Measurements from ENCODE around the gene ZNF439.
A peak's percentile ranks its signal among the peaks of the same experiment; 100 is the strongest.
"Not testable (repeated sequence)": the region's sequence is repeated elsewhere in the genome, so short reads cannot be mapped to it uniquely, and the experiment has no call there.

ZNF439 gene

DNA sequence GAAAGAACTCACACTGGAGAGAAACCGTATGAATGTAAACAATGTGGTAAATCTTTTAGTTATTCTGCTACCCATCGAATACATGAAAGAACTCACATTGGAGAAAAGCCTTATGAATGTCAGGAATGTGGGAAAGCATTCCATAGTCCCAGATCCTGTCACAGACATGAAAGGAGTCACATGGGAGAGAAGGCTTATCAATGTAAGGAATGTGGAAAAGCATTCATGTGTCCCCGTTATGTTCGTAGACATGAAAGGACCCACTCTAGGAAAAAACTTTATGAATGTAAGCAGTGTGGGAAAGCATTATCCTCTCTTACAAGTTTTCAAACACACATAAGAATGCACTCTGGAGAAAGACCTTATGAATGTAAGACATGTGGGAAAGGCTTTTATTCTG lies 19.2 kb downstream of the ZNF439 start:
- not testable (repeated sequence) for DNase-seq (ENCODE audit: low spot score); FAIRE-seq

DNA sequence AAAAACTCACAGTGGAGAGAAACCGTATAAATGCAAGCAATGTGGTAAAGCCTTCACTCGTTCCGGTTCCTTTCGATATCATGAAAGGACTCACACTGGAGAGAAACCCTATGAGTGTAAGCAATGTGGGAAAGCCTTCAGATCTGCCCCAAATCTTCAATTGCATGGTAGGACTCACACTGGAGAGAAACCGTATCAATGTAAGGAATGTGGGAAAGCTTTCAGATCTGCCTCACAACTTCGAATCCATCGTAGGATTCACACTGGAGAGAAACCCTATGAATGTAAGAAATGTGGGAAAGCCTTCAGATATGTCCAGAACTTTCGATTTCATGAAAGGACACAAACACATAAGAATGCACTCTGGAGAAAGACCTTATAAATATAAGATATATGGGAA lies 19.7 kb downstream of the ZNF439 start:
- FAIRE-seq: no peak

DNA sequence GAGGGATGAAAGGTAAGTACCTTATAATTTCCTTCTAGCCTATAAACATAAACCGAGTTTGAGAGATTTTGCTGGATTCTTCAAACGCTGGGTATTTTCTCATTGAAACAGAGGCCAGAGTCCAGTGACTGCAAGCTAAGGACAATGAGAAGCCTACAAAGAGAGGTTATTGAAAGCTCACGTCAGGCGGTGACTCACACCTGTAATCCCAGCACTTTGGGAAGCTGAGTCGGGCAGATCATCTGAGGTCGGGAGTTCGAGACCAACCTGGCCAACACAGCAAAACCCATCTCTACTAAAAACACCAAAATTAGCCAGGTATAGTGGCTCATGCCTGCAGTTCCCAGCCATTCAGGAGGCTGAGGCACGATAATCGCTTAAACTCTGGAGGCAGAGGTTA lies 24.1 kb downstream of the ZNF439 start:
- no peak for DNase-seq (ENCODE audit: low spot score)
- FAIRE-seq: no peak

More for the DNA sequence above, 19.7 kb downstream of the ZNF439 start:
- DNase-seq (ENCODE audit: low spot score): no peak

DNA sequence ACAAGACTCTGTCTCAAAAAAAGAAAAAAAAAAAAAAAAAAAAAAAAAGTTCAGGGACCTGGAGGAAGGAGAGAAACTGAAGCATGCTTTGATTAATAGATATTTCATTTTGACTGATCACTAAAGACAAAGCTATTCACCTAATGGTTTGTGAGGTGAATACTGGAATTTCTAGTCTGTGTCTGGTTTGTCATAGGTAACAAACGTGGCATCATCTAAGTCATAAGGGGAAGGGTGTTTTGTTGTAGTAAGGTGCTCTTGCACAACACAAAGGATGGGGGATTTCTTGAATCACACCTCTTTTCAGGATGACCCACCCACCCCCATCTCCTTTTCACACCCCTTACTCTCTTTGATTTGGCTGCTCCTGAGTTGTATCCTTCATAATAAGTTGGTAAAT lies 25.2 kb downstream of the ZNF439 start:
- DNase-seq (ENCODE audit: low spot score) (no peak), FAIRE-seq (no peak)

DNA sequence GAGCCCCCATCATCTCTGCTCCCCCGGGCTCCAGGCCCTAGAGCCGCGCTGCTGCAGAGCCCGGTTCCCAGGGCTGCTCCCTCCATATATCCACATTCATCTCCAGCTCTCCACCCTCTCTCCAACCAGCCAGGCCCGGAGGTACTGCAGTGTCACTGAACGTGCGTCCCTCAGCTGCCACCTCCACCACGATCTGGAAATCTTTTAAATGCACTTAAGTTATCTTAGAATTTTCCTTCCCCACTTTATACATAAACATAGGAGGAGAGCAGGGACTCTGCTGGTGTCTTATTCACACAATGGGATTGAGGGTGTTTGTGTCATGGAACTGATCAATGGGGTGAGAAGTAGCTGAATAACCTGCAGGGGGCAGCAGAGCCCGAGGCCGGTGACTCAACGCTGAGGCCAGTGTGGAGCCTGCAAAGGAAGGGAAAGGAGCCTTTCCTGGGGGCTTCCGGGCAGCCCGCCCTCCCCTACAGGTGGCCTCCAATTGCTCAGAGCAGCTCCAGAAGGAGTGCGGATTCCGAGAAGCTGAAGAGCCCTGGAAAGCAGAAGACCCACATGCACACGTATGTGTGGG lies 31.3 kb downstream of the ZNF439 start:
- FAIRE-seq; DNase-seq (ENCODE audit: low spot score): not testable (repeated sequence)

DNA sequence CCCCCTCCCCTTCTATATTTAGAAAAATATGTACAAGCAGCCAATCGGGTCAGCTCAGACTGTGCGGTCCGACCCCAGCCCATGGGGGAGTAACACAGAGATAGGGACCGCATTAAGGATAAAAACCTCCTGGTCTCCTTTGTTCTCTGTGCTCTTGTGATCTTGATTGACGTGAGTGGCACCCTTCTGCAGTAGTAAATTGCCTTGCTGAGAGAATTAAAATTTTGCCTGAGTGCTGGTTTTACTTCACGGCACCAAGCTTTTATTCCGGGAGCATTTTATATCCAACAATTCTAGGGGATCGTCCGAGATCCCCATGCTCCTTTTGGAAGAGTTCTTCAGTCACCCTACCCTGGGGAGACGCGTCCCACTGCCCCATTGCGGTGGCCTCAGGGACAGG lies 32.1 kb downstream of the ZNF439 start:
- FAIRE-seq: no peak

DNA sequence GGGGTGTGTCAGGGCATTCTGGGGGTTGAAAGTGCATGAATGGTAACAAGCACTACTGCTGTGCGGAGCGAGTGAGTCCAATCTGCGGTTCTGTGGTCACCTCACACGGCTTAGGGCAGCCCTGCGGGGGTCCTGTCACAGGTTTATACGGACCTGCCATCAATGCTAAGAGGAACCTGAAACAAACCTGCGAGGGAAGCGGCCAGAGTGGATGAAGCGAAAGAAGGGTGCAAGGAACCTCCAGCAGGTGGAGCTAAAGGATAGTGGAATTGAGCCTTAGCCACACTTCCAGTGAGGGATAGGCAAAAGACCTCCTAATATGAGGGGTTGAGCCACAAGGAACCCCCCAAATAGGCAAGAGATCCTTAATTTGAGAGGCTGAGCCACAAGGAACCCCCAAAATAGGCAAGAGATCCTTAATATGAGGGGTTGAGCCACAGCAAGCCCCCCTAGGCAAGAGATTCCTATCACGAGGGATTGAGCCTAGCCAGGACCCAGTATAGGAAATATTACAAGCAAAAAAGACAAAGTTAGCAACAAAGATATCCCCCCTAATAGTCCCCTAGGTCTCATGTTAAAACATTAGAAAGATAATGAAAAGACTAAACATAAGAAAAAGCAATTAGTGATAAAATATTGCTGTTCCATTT lies 32.8 kb downstream of the ZNF439 start:
- FAIRE-seq: no peak
- DNase-seq (ENCODE audit: low spot score): peak; percentile 37

More for the DNA sequence above, 32.1 kb downstream of the ZNF439 start:
- DNase-seq (ENCODE audit: low spot score): no peak

DNA sequence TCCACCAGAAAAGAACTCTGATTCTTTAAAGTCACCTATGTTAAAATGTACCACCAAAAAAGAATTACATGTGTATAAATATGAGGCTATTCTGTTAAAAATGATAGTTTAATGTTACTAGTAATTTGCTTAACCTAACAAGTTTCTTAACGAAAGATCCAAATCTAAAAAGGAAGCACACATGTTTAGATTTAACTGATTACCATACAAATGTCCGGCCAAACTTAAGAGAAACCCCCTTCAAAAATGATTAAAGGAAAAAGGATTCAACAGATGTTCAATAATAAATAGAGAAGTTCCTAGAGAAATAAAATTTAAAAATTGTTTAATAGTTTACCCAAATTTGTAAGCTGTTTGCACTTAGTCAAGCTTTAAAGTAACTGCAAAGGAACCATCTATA lies 34.1 kb downstream of the ZNF439 start:
- FAIRE-seq (no peak), DNase-seq (ENCODE audit: low spot score) (no peak)

DNA sequence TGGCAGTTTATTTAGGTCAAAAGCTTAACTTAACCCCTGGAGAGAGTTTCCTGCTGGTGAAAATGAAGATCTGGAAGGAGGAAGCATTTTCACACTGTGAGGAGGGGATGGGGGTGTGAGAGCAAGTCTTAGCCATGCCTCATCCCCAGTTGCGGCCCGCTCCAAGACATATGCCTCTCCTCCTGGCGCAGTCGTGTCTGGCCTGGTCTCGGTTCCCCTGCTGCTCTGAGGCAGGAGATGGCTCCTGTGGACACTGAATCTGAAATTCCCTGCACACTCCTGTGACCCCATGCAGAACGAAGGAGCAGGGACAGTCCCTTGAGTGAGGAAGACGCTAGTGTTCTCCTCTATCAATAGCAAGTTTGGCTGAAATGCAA lies 38.7 kb downstream of the ZNF439 start:
- no peak for DNase-seq (ENCODE audit: low spot score)
- FAIRE-seq: no peak

DNA sequence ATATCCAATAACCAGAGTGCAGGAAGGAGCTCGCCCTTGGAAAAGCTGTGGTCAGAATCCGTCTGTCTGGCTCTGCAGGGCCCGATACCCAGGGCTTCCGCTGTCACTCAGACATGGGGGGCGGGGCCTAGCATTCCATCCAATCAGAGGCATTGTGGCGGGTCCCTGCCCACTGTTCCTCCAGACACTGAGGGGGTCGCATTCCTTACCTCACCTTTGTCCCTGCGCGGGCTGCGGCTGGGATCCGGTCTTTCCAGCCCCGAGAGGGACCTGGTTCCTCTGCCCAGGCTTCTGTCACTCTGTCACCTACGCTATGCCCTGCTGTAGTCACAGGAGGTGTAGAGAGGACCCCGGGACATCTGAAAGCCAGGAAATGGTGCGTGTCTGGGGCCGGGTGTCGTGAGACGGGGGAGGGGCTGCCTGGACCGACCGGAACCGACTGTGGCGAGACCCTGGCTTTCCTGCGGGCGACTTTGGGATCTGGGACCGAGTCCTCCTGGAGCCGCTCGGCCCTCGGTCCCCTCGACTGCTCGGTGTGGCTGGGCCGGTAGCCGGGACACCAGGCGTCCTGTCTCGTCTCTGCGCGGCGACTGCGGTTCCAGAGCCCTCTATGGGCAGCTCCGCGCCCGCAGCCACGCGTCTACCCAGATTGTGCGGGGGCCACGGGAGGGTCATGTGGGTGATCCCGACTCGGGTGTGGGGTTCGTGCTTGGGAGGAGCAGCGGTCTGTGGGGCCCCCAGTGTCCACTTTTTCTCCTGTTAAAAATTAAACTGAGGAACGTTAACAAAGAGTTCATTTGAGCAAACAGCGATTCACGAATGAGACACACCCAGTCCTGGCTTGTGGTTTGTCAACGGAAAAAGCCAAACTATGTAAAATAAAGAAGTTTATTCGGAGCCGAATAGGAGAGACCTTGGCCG lies 39.3 kb downstream of the ZNF439 start, which contains the start of gene ZNF69:
ZNF69 (plus strand) TSS at position 172 of the 921 bp plus-strand sequence; CDS start at position 314, 142 bp downstream.
- FAIRE-seq: peak; percentile 72
- peak; percentile 86 for DNase-seq (ENCODE audit: low spot score)

DNA sequence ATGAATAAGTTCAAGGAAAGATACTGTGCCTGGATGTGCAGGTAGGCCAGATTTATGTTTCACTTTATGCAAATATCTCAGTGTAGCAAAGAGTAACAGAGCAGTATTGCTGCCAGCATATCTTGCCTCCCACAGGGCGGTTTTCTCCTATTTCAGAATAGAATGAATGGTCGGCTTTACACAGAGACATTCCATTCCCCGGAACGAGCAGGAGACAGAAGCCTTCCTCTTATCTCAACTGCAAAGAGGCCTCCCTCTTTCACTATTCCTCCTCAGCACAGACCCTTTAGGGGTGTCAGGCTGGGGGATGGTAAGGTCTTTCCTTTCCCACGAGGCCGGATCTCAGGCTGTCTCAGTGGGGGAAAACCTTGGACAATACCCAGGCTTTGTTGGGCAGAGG lies 41.4 kb downstream of the ZNF439 start:
- DNase-seq (ENCODE audit: low spot score); FAIRE-seq: not testable (repeated sequence)

DNA sequence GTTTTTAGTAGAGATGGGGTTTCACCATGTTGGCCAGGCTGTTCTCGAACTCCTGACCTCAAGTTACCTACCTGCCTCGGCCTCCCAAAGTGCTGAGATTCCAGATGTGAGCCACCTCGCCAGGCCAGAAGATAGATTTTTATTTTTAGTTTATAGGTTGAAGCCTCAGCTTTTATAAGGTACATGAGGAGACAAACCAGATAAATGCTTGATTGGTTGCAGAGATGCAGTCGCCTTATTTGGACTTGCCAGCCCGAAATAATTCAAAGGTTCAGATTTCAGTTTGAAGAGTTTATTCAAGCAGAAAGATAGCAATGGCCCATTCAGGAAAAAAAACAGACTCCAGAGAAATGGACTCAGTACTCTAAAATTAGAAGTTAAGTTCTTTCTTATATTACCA lies 42.1 kb downstream of the ZNF439 start:
- no peak for DNase-seq (ENCODE audit: low spot score)
- no peak for FAIRE-seq

DNA sequence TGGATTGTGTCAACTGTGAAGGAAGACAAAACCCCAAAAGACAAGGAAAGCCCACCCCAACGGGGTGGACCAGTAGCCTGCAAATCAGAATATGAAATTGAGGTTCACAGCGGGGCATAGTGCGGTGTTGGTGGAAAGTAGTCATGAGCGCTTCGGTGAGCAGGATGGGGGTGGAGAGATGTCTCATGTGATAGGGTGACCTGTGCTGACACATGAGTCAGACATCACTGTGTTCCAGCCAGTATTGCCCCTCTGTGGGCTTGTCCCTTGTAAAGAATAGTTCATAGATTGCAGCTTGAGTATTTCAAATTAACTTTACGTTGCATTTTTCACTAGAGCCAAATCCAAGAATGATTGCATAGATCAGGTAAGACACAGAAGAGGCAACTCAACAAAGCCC lies 46.3 kb downstream of the ZNF439 start:
- no peak for DNase-seq (ENCODE audit: low spot score)
- no peak for FAIRE-seq

DNA sequence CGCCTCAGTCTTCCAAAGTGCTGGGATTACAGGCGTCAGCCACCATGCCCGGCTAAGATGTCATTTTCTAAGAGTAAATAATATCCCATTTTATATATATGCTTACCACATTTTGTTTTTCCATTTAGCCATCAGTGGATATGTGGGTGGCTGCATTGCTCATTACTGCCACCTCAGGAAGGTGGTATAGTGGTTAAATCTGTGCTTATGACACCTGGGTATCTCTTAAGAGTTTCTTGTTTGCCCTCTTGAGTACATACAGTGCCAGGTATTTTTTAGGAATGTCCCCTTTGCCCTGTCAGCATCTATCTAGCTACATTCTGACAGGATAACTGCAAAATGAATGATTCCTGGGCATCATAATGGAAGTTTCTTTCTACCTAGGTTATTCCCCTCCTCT lies 53.7 kb downstream of the ZNF439 start:
- no peak for DNase-seq (ENCODE audit: low spot score)
- no peak for FAIRE-seq

DNA sequence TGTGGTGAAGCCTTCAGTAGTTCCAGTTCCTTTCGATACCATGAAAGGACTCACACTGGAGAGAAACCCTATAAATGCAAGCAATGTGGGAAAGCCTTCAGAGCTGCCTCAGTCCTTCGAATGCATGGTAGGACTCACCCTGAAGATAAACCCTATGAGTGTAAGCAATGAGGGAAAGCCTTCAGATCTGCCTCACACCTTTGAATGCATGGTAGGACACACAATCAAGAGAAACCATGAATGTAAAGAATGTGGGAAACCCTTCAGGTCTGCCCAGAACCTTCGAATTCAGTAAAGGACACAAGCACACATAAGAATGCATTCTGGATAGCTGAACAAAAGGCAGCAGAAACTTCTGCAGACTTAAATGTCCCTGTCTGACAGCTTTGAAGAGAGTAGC lies 57.4 kb downstream of the ZNF439 start:
- FAIRE-seq (no peak), DNase-seq (ENCODE audit: low spot score) (no peak)

DNA sequence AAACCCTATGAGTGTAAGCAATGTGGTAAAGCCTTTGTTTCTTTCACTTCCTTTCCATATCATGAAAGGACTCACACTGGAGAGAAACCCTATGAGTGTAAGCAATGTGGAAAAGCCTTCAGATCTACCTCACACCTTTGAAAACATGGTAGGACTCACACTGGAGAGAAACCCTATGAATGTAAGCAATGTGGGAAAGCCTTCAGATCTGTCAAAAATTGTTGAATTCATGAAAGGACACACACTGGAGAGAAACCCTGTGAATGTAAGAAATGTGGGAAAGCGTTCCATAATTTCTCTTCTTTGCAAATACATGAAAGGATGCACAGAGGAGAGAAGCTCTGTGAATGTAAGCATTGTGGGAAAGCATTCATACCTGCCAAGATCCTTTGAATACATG lies 63.4 kb downstream of the ZNF439 start:
- FAIRE-seq: not testable (repeated sequence)

DNA sequence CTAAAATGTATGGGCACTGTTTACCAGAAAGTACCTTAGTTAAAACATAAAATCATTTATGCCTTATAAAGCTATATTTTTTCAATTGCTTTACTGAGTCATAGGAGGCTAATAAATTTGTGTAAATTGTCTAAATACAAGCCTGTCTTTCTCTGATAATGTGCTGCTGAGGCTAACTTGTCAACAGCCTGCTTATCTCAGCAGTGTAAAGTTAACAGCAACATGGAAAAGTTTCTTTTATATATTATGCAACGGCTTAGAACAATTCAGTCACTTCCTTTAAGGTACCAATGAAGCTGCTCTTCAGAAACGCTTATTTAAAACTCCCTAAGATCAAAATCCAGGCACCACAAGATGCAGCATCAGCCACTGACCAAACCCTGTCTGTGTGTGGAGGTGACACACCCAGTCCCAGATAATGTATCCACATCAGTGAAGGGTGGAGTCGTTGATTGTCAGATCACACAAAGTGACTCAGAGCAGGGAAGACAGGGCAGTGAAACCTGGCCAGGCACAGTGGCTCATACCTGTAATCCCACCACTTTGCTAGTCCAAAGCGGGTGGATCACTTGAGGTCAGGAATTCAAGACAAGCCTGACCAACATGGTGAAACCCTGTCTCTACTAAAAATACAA lies 66.0 kb downstream of the ZNF439 start:
- FAIRE-seq; DNase-seq (ENCODE audit: low spot score): not testable (repeated sequence)

More for the DNA sequence above, 63.4 kb downstream of the ZNF439 start:
- not testable (repeated sequence) for DNase-seq (ENCODE audit: low spot score)

All from RCC 7860 (cell line).